T-helper 1 cell treated with Interleukin-12 subunit alpha and Interleukin-12 subunit beta and Interleukin-4 antibody, amounts not matched to agents 30 μg/mL and 1 μg/mL, for 36 hours (primary cell): ENCODE results near the gene EPHB1.

ENCODE experiments used
- H3K27ac Mint-ChIP-seq: one replicate; pipeline ENCODE4 v1.8.0; 2021; ENCODE audit warnings: mild to moderate bottlenecking, mixed read lengths
- H3K27me3 Mint-ChIP-seq: one replicate; pipeline ENCODE4 v1.8.0; 2021; ENCODE audit warnings: low read depth, mixed read lengths
- H3K36me3 Mint-ChIP-seq: one replicate; pipeline ENCODE4 v1.8.0; 2021; ENCODE audit warnings: low read depth, mixed read lengths
- H3K4me1 Mint-ChIP-seq: one replicate; pipeline ENCODE4 v1.8.0; 2021; ENCODE audit warnings: low read depth, mixed read lengths
- H3K4me3 Mint-ChIP-seq: one replicate; pipeline ENCODE4 v1.8.0; 2021; ENCODE audit warnings: mild to moderate bottlenecking, moderate library complexity, mixed read lengths
- H3K9me3 Mint-ChIP-seq: one replicate; pipeline ENCODE4 v1.8.0; 2021; ENCODE audit warnings: mixed read lengths

EPHB1 gene

GRCh38 chr3:135076341-135076740 lies 281.3 kb downstream of the EPHB1 start:
- no peak overlapping the region for H3K4me3 Mint-ChIP-seq
- H3K9me3 Mint-ChIP-seq, result peaks cover 5% of the 10 kb centered on the region
- no peak overlapping the region for H3K27ac Mint-ChIP-seq
- H3K36me3 Mint-ChIP-seq, result no peaks in the 10 kb centered on the region
- no peaks in the 10 kb centered on the region for H3K27me3 Mint-ChIP-seq
- H3K4me1 Mint-ChIP-seq, result no peaks in the 10 kb centered on the region

DNA sequence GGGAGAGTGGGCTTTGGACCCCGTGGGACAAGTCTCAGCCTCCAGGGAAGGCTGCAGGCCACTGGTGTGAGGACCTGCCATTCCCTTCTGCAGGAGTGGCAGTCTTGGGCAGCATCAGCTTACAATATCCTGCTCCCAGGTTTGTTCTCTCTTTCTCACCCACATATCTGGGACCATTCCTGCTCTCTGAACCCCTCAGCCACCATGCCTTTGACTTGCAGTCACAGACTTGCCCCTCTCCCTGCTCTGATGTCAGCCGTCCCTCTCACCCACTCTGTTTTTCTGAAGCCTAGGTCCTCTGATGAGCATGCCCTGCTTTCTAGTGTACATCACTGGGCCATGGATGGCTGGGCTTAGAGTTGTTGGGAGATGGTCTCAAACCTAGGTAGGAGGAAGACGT lies 282.1 kb downstream of the EPHB1 start:
- no peak overlapping the region for H3K27ac Mint-ChIP-seq
- H3K4me1 Mint-ChIP-seq, result no peaks in the 10 kb centered on the region
- peaks cover 5% of the 10 kb centered on the region for H3K9me3 Mint-ChIP-seq
- H3K36me3 Mint-ChIP-seq, result no peaks in the 10 kb centered on the region
- H3K27me3 Mint-ChIP-seq, result no peaks in the 10 kb centered on the region
- no peak overlapping the region for H3K4me3 Mint-ChIP-seq

GRCh38 chr3:135078283-135078682 lies 283.2 kb downstream of the EPHB1 start:
- no peaks in the 10 kb centered on the region for H3K4me1 Mint-ChIP-seq
- H3K4me3 Mint-ChIP-seq, result no peak overlapping the region
- H3K36me3 Mint-ChIP-seq, result no peaks in the 10 kb centered on the region
- H3K27ac Mint-ChIP-seq, result no peak overlapping the region
- no peaks in the 10 kb centered on the region for H3K9me3 Mint-ChIP-seq
- no peaks in the 10 kb centered on the region for H3K27me3 Mint-ChIP-seq

DNA sequence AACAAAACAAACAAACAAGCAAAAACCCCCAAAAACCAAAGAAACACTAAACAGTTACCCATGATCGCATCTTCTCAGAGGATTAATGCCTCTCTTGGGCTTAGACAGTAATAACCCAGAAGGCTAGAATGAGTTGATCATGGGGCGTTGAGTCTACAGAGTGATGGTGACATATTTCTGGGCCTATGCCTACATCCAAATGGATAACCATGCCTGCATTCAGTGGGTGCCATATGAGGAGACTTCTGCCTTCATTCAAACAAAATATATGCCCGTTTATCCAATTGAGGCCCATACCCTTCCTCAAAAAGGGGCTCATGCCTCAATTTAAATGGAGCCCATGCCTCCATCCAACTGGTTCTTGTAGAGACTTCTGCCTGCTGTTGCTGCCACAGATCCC lies 284.0 kb downstream of the EPHB1 start:
- H3K36me3 Mint-ChIP-seq, result no peaks in the 10 kb centered on the region
- H3K27me3 Mint-ChIP-seq, result no peaks in the 10 kb centered on the region
- H3K27ac Mint-ChIP-seq, result no peak overlapping the region
- no peaks in the 10 kb centered on the region for H3K4me1 Mint-ChIP-seq
- no peak overlapping the region for H3K4me3 Mint-ChIP-seq
- no peaks in the 10 kb centered on the region for H3K9me3 Mint-ChIP-seq

DNA sequence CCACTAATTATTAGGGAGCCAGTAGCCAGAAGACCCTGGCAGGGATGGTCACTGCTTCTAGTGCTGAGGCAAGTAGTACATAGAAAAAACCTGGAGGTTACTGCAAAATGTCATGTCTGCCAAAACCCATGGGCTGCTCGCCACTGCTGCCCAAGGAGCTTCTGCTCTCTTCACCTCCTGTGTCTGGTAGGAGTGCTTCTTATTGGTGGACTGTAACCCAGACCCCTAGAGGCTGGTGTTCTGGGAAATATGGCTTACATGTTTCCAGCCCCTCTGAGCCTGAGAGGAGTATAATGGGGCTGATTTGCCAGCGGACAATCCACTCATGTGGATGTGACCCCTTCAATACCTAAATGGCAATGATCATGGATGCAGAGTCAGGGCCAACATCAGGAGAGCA lies 286.4 kb downstream of the EPHB1 start:
- H3K27ac Mint-ChIP-seq, result no peak overlapping the region
- H3K4me3 Mint-ChIP-seq, result no peak overlapping the region
- no peaks in the 10 kb centered on the region for H3K4me1 Mint-ChIP-seq
- no peaks in the 10 kb centered on the region for H3K36me3 Mint-ChIP-seq
- H3K9me3 Mint-ChIP-seq, result no peaks in the 10 kb centered on the region
- H3K27me3 Mint-ChIP-seq, result no peaks in the 10 kb centered on the region

DNA sequence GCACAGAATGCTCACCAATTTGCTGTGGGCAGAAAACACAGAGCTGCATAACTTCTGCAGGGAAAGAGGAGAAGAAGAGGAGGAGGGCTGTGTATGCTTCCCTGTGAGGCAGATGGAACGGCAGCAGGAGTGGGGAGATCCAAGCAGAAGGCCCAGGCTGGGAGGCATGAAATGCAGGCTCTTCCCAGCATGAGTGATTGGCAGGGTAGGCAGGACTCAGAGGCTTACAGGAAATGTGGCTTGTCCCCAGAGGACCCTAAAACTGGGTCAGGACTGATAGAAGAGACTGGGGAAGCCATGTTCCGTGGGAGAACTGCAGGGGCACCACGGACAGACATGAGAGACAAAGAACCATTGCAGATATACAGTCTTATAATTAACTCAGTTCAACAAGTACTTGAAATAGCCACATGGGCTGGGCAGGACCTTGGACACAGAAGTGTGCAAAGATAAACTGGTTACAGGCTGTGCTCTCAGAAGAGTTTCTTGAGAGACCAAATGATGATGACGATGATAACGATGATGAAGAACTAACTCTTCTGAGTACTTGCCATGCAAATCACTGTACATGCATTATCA lies 286.9 kb downstream of the EPHB1 start:
- Mint-ChIP-seq H3K27me3 (no peaks in the 10 kb centered on the region), H3K9me3 (no peaks in the 10 kb centered on the region), H3K36me3 (no peaks in the 10 kb centered on the region), H3K27ac (no peak overlapping the region), H3K4me1 (no peaks in the 10 kb centered on the region), H3K4me3 (no peak overlapping the region)

GRCh38 chr3:135082706-135083105 lies 287.6 kb downstream of the EPHB1 start:
- H3K9me3 Mint-ChIP-seq, result no peaks in the 10 kb centered on the region
- H3K4me3 Mint-ChIP-seq, result no peak overlapping the region
- no peaks in the 10 kb centered on the region for H3K36me3 Mint-ChIP-seq
- H3K27ac Mint-ChIP-seq, result no peak overlapping the region
- H3K4me1 Mint-ChIP-seq, result no peaks in the 10 kb centered on the region
- no peaks in the 10 kb centered on the region for H3K27me3 Mint-ChIP-seq

- Mint-ChIP-seq H3K4me3 (no peak overlapping the region), H3K9me3 (no peaks in the 10 kb centered on the region), H3K4me1 (no peaks in the 10 kb centered on the region), H3K27me3 (no peaks in the 10 kb centered on the region), H3K27ac (no peak overlapping the region), H3K36me3 (no peaks in the 10 kb centered on the region)
These were observed 288.1 kb downstream of the EPHB1 start for GRCh38 chr3:135083179-135083578.

GRCh38 chr3:135083756-135084155 lies 288.7 kb downstream of the EPHB1 start:
- Mint-ChIP-seq H3K9me3 (no peaks in the 10 kb centered on the region), H3K27ac (no peak overlapping the region), H3K4me1 (no peaks in the 10 kb centered on the region), H3K4me3 (no peak overlapping the region), H3K27me3 (no peaks in the 10 kb centered on the region), H3K36me3 (no peaks in the 10 kb centered on the region)

GRCh38 chr3:135084405-135084804 lies 289.3 kb downstream of the EPHB1 start:
- Mint-ChIP-seq H3K36me3 (no peaks in the 10 kb centered on the region), H3K27ac (no peak overlapping the region), H3K4me1 (no peaks in the 10 kb centered on the region), H3K4me3 (no peak overlapping the region), H3K9me3 (no peaks in the 10 kb centered on the region), H3K27me3 (no peaks in the 10 kb centered on the region)

DNA sequence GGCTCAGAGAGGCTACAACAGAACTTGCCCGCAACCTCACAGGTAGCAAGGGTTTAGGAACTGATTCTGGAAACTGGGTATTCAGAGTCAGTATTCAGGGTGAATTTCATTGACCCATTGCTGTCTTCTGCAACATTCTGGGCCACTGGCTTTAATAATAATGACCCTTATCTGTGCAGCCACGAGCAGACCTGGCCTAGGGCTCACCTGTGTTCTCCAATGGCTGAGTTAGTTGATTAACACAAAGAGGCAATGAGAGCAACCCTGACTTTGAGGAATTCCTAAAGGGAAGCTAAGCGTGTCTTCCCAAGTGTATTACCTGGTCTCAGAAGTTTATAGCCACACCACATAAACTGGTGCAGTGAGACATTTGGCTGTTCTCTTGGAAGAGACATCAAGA lies 289.9 kb downstream of the EPHB1 start:
- H3K27me3 Mint-ChIP-seq, result no peaks in the 10 kb centered on the region
- no peak overlapping the region for H3K4me3 Mint-ChIP-seq
- H3K36me3 Mint-ChIP-seq, result no peaks in the 10 kb centered on the region
- no peak overlapping the region for H3K27ac Mint-ChIP-seq
- H3K4me1 Mint-ChIP-seq, result no peaks in the 10 kb centered on the region
- H3K9me3 Mint-ChIP-seq, result no peaks in the 10 kb centered on the region

DNA sequence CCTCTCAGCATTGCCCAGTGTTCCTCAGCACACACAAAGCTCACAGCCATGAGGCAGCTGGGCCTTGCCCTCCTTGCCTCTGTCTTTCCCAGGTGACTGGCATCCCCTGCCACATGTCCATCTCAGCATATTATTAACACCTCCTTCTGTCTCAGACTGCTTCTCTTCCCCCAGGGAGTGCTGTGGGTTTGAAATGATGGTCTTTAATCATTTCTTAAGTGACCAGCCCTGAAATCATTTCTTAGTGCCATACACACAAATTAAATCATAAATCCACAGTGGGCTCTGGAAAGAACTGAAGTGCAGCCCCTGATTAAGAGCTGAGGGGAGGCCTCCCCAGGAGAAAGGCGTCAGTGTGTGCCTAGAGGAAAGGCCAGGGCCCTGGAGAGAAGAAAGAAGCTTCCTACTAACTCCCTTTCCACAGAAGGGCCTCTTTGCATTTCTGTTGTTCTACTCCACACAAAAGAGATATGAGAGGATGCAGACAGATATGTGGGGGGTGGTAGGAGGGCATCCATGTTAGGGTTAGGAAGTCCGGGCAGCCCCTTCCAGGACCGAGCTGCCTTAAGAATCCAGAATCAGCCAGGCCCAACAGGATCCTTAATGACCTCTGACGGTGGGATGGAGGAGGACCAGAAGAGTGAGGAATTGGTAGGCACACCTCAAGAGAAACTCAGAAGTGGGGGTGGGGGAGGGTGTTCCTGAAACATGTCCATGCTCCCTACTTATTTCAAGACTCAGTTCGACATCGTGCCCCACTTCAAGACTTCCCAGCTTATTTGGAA lies 290.8 kb downstream of the EPHB1 start:
- Mint-ChIP-seq H3K27ac (no peak overlapping the region), H3K4me3 (no peak overlapping the region), H3K27me3 (no peaks in the 10 kb centered on the region), H3K9me3 (no peaks in the 10 kb centered on the region), H3K36me3 (no peaks in the 10 kb centered on the region), H3K4me1 (no peaks in the 10 kb centered on the region)

- no peaks in the 10 kb centered on the region for H3K4me1 Mint-ChIP-seq
- H3K36me3 Mint-ChIP-seq, result no peaks in the 10 kb centered on the region
These were observed 292.7 kb downstream of the EPHB1 start for GRCh38 chr3:135087782-135088181.

DNA sequence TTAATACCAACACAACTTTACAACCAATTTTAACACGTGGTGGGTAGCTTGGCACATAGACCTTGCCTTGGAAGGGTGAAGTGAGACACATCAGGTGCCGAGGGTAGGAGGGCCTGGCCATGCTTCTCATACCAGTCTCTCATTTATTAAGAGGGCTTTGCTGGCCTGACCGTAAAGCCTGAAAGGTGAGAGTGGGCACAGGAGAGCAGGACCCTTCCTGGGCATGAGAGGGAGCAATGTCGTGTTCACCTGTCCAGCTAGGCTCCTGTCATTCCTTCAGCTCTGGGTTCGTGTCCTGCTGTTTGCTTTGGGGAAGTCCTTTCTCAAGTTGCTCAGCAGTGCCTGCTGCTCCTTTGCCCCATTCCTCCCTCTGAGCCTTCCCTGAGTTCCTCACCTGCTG lies 294.4 kb downstream of the EPHB1 start:
- Mint-ChIP-seq H3K27ac (no peak overlapping the region), H3K27me3 (no peaks in the 10 kb centered on the region), H3K9me3 (no peaks in the 10 kb centered on the region), H3K36me3 (no peaks in the 10 kb centered on the region), H3K4me3 (no peak overlapping the region), H3K4me1 (no peaks in the 10 kb centered on the region)

More at GRCh38 chr3:135087782-135088181, 292.7 kb downstream of the EPHB1 start:
- no peaks in the 10 kb centered on the region for H3K9me3 Mint-ChIP-seq
- H3K4me3 Mint-ChIP-seq, result no peak overlapping the region
- H3K27ac Mint-ChIP-seq, result no peak overlapping the region
- H3K27me3 Mint-ChIP-seq, result no peaks in the 10 kb centered on the region

- no peaks in the 10 kb centered on the region for H3K27me3 Mint-ChIP-seq
- no peaks in the 10 kb centered on the region for H3K9me3 Mint-ChIP-seq
- no peaks in the 10 kb centered on the region for H3K4me1 Mint-ChIP-seq
- H3K36me3 Mint-ChIP-seq, result no peaks in the 10 kb centered on the region
- no peak overlapping the region for H3K27ac Mint-ChIP-seq
- H3K4me3 Mint-ChIP-seq, result no peak overlapping the region
These were observed 295.1 kb downstream of the EPHB1 start for GRCh38 chr3:135090020-135090717.
